ENCODE measurements around the gene NFATC1.

The NFATC1 gene

DNA sequence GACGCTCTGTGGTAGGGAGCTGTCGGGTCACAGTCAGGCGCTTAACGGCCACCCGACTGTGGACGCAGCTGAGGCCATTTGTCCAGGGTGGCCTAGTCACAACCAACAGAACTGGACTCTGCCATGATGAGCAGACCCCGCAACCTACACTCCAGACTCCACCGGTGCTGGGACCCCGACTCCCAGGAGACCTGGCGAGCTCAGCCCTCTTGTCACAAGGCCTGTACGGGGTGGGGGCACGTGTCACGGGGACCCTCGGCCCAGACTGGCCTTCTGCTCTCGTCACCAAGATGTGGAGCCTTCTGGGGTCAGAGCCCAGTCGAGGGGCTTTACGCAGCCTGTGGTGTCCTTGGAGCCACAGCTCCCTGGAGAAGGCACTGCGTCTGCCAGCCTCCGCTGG, 22.5 kb downstream of the NFATC1 start:
- H4K20me1 ChIP-seq (ENCODE audit: control insufficient read depth, insufficient read depth, low read depth, low read length): no peaks in the 10 kb centered on the region
- H3K27ac ChIP-seq (ENCODE audit: low read depth, low read length): no peak overlapping the region
- no peaks in the 10 kb centered on the region for H3K27me3 ChIP-seq (ENCODE audit: control insufficient read depth, low read length)
- no peak overlapping the region for H3K4me3 ChIP-seq (ENCODE audit: low read length)
- no peak for TF ChIP-seq EZH2phosphoT487 (IDR thresholded peaks at IDR 0.05; ENCODE audit: borderline replicate concordance, low read length)
- TF ChIP-seq, protein P1, sequence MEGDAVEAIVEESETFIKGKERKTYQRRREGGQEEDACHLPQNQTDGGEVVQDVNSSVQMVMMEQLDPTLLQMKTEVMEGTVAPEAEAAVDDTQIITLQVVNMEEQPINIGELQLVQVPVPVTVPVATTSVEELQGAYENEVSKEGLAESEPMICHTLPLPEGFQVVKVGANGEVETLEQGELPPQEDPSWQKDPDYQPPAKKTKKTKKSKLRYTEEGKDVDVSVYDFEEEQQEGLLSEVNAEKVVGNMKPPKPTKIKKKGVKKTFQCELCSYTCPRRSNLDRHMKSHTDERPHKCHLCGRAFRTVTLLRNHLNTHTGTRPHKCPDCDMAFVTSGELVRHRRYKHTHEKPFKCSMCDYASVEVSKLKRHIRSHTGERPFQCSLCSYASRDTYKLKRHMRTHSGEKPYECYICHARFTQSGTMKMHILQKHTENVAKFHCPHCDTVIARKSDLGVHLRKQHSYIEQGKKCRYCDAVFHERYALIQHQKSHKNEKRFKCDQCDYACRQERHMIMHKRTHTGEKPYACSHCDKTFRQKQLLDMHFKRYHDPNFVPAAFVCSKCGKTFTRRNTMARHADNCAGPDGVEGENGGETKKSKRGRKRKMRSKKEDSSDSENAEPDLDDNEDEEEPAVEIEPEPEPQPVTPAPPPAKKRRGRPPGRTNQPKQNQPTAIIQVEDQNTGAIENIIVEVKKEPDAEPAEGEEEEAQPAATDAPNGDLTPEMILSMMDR (IDR thresholded peaks at IDR 0.05; ENCODE audit: low read depth, low read length, poor library complexity, severe bottlenecking): no peak
- peaks cover 22% of the 10 kb centered on the region for H3K36me3 ChIP-seq (ENCODE audit: control insufficient read depth, low read length)
- H3K9me3 ChIP-seq (ENCODE audit: control insufficient read depth, insufficient read depth, low read length): no peaks in the 10 kb centered on the region
- H3K9me2 ChIP-seq (replicated peaks; ENCODE audit: control insufficient read depth, low read length): no peaks in the 10 kb centered on the region
- H3K4me1 ChIP-seq (ENCODE audit: control insufficient read depth, low read length): no peaks in the 10 kb centered on the region
- H3K79me2 ChIP-seq (ENCODE audit: control insufficient read depth, low read length): peaks cover 63% of the 10 kb centered on the region
- no peaks in the 10 kb centered on the region for H3F3A ChIP-seq (ENCODE audit: control insufficient read depth, insufficient read depth)
- no peak overlapping the region for H3K4me2 ChIP-seq (ENCODE audit: low read length)

DNA sequence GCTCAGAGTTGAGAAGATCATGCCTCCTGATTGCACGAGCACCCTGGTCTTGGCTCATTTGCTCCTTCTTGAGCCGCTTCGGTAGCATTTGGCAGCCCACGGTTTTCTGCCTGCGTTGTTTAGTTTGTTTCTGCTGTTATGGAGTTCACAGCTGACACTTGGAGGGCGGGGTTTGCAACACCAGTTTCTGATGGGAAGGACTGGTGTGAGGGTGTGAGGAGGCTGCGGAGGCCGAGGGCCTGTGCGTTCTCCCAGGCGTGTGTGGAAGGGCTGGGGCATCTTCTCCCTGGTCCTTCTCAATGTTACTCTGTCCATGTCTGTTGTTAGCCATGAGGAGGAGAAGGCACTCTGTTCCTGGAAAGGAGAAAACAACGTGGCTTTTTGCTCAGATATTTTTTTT, 22.9 kb downstream of the NFATC1 start:
- Histone ChIP-seq H3K36me3 (ENCODE audit: control insufficient read depth, low read length) (peaks cover 19% of the 10 kb centered on the region), H3K27me3 (ENCODE audit: control insufficient read depth, low read length) (no peaks in the 10 kb centered on the region), H3K4me3 (ENCODE audit: low read length) (no peak overlapping the region), H4K20me1 (ENCODE audit: control insufficient read depth, insufficient read depth, low read depth, low read length) (no peaks in the 10 kb centered on the region), H3F3A (ENCODE audit: control insufficient read depth, insufficient read depth) (no peaks in the 10 kb centered on the region), H3K9me3 (ENCODE audit: control insufficient read depth, insufficient read depth, low read length) (no peaks in the 10 kb centered on the region), H3K9me2 (replicated peaks; ENCODE audit: control insufficient read depth, low read length) (no peaks in the 10 kb centered on the region), H3K4me2 (ENCODE audit: low read length) (no peak overlapping the region), H3K4me1 (ENCODE audit: control insufficient read depth, low read length) (no peaks in the 10 kb centered on the region), H3K79me2 (ENCODE audit: control insufficient read depth, low read length) (peaks cover 59% of the 10 kb centered on the region), H3K27ac (ENCODE audit: low read depth, low read length) (no peak overlapping the region)
- TF ChIP-seq, protein P1 (IDR thresholded peaks at IDR 0.05; ENCODE audit: low read depth, low read length, poor library complexity, severe bottlenecking): no peak
- no peak for TF ChIP-seq EZH2phosphoT487 (IDR thresholded peaks at IDR 0.05; ENCODE audit: borderline replicate concordance, low read length)

- TF ChIP-seq, protein P1 (IDR thresholded peaks at IDR 0.05; ENCODE audit: low read depth, low read length, poor library complexity, severe bottlenecking): no peak
- no peak for TF ChIP-seq EZH2phosphoT487 (IDR thresholded peaks at IDR 0.05; ENCODE audit: borderline replicate concordance, low read length)
- no peaks in the 10 kb centered on the region for H3K27me3 ChIP-seq (ENCODE audit: control insufficient read depth, low read length)
Measured at GRCh38 chr18:79420033-79420745, 24.5 kb downstream of the NFATC1 start.

More at GRCh38 chr18:79420033-79420745, 24.5 kb downstream of the NFATC1 start:
- Histone ChIP-seq H3F3A (ENCODE audit: control insufficient read depth, insufficient read depth) (no peaks in the 10 kb centered on the region), H3K4me1 (ENCODE audit: control insufficient read depth, low read length) (no peaks in the 10 kb centered on the region), H4K20me1 (ENCODE audit: control insufficient read depth, insufficient read depth, low read depth, low read length) (no peaks in the 10 kb centered on the region), H3K9me2 (replicated peaks; ENCODE audit: control insufficient read depth, low read length) (no peaks in the 10 kb centered on the region), H3K27ac (ENCODE audit: low read depth, low read length) (no peak overlapping the region), H3K79me2 (ENCODE audit: control insufficient read depth, low read length) (peaks cover 51% of the 10 kb centered on the region), H3K36me3 (ENCODE audit: control insufficient read depth, low read length) (peaks cover 11% of the 10 kb centered on the region), H3K9me3 (ENCODE audit: control insufficient read depth, insufficient read depth, low read length) (no peaks in the 10 kb centered on the region), H3K4me3 (ENCODE audit: low read length) (no peak overlapping the region), H3K4me2 (ENCODE audit: low read length) (no peak overlapping the region)
